Measurements from ENCODE around the gene RAB11A. TPM values are rescaled to one million over a fixed set of nuclear protein-coding genes. Genes with fewer than 3 reads are reported as not detected.
A peak's percentile ranks its signal among the peaks of the same experiment; 100 is the strongest.

RAB11A gene
- total and polyA plus RNA-seq, 9 of the 15 experiments (the other 6 are each of a cell fraction or from before 2014, with no cell fraction given), result 129 to 369 (median 245) TPM

GRCh38 chr15:65926459-65926858, 57.2 kb downstream of the RAB11A start:
- Histone ChIP-seq H3K9ac (ENCODE audit: insufficient read depth in 1 of 2, low read depth in 2 of 2, low read length in 2 of 2) (no peak overlapping the region), H3K27ac (ENCODE audit: extremely low read depth, low read depth, low read length) (no peak overlapping the region), H3K4me2 (ENCODE audit: insufficient read depth, low read length) (no peak overlapping the region), H3K4me1 (replicated peaks in 1 of 2; ENCODE audit: control insufficient read depth in 2 of 2, insufficient read depth in 2 of 2, low read length in 2 of 2) (peaks cover 0 to 11% of the 10 kb centered on the region in 2 experiments; a peak in 3 of 5 replicates), H3K79me2 (ENCODE audit: control insufficient read depth, insufficient read depth, low read length) (no peaks in the 10 kb centered on the region), H2AFZ (ENCODE audit: low read depth, low read length) (no peak overlapping the region), H3K9me3 (replicated peaks; ENCODE audit: control insufficient read depth, insufficient read depth, low read depth, low read length) (no peaks in the 10 kb centered on the region), H3K36me3 (ENCODE audit: control insufficient read depth, insufficient read depth, low read length) (no peaks in the 10 kb centered on the region), H3K4me3 (no peak overlapping the region), H3K27me3 (ENCODE audit: control insufficient read depth in 2 of 2, insufficient read depth in 2 of 2, low read length in 2 of 2) (no peaks in the 10 kb centered on the region), H4K20me1 (replicated peaks; ENCODE audit: control insufficient read depth, insufficient read depth, low read length) (0 out of 2 replicates have a peak, but pooled peaks cover under 1% of the 10 kb centered on the region), H3K9me1 (ENCODE audit: control insufficient read depth, insufficient read depth, low read length) (no peaks in the 10 kb centered on the region)
- no peak for TF ChIP-seq SMAD1 (IDR thresholded peaks at IDR 0.05; ENCODE audit: low read depth, low read length, partially characterized antibody)
- peak; percentile 4 for TF ChIP-seq MEIS2 (IDR thresholded peaks at IDR 0.05; ENCODE audit: partially characterized antibody)
- no TSS peak for BruUV-seq (replicated peaks)
- CTCF ChIA-PET (ENCODE audit: low intra/inter-chr PET ratio), result no interaction called here
- 78% methylated on average over 1 of the region's 1 CpG for WGBS (ENCODE audit: insufficient coverage, low coverage, missing lambda C conversion rate)
- DNase-seq (ENCODE audit: extremely low read depth in 1 of 4, low spot score in 3 of 4) (no peak), FAIRE-seq (no peak), ATAC-seq (no peak)
- in situ Hi-C loops (cut with MboI), result no loop called here
- POLR2A ChIA-PET, result no interaction called here
- intact Hi-C loops (cut with micrococcal nuclease), result no loop called here

DNA sequence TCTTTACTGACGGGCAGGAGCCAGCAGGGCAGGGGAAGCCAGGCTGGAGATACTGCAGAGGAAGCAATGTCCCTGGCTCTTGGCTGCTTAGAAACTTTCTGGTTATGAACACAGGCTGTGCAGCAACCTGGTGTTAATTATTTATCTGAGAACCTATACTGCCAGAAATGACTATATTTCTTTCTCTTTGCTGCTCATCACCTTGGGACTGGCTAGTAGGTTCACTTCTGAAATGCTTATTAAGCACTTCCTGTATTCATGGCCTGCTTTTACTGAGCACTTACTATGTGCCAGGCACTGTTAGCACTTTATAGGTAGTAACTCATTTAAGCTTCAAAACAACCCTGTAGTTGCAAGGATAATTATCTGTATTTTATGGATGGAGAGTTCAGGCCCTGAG, 57.6 kb downstream of the RAB11A start:
- Histone ChIP-seq H3K36me3 (ENCODE audit: control insufficient read depth, insufficient read depth, low read length) (no peaks in the 10 kb centered on the region), H3K4me2 (ENCODE audit: insufficient read depth, low read length) (no peak overlapping the region), H3K27ac (ENCODE audit: extremely low read depth, low read depth, low read length) (no peak overlapping the region), H3K9ac (ENCODE audit: insufficient read depth in 1 of 2, low read depth in 2 of 2, low read length in 2 of 2) (no peak overlapping the region), H4K20me1 (replicated peaks; ENCODE audit: control insufficient read depth, insufficient read depth, low read length) (peaks cover 4% of the 10 kb centered on the region; the same call in 1 of the 2 replicates), H3K27me3 (ENCODE audit: control insufficient read depth in 2 of 2, insufficient read depth in 2 of 2, low read length in 2 of 2) (no peaks in the 10 kb centered on the region; a peak in 1 of 5 replicates), H3K9me1 (ENCODE audit: control insufficient read depth, insufficient read depth, low read length) (no peaks in the 10 kb centered on the region), H3K4me3 (no peak overlapping the region), H3K4me1 (replicated peaks in 1 of 2; ENCODE audit: control insufficient read depth in 2 of 2, insufficient read depth in 2 of 2, low read length in 2 of 2) (peaks cover 0 to 11% of the 10 kb centered on the region in 2 experiments; a peak in 3 of 5 replicates), H3K9me3 (replicated peaks; ENCODE audit: control insufficient read depth, insufficient read depth, low read depth, low read length) (no peaks in the 10 kb centered on the region), H3K79me2 (ENCODE audit: control insufficient read depth, insufficient read depth, low read length) (no peaks in the 10 kb centered on the region), H2AFZ (ENCODE audit: low read depth, low read length) (no peak overlapping the region)
- FAIRE-seq (no peak), DNase-seq (ENCODE audit: extremely low read depth in 1 of 4, low spot score in 3 of 4) (no peak), ATAC-seq (no peak)
- ChIA-PET CTCF (ENCODE audit: low intra/inter-chr PET ratio) (no interaction called here), POLR2A (no interaction called here)
- 82% methylated on average over 1 of the region's 1 CpG for WGBS (ENCODE audit: insufficient coverage, low coverage, missing lambda C conversion rate)
- BruUV-seq (replicated peaks), result no TSS peak
- intact Hi-C loops (cut with micrococcal nuclease), result no loop called here
- in situ Hi-C loops (cut with MboI), result no loop called here
- no peak for TF ChIP-seq NFIC (IDR thresholded peaks at IDR 0.05)
- TF ChIP-seq NFXL1 (CRISPR knock-in tag; IDR thresholded peaks at IDR 0.05), result no peak
- peak; percentile 35; the same call in 1 of the 2 replicates for TF ChIP-seq ZNF316 (IDR thresholded peaks at IDR 0.05)
- peak; percentile 19; the same call in 1 of the 2 replicates for TF ChIP-seq C11orf30 (IDR thresholded peaks at IDR 0.05; ENCODE audit: low read depth)
- TF ChIP-seq ELF1 (tag; IDR thresholded peaks at IDR 0.05), result no peak
- no peak for TF ChIP-seq NR3C1 (CRISPR knock-in tag; IDR thresholded peaks at IDR 0.05)
- TF ChIP-seq HDGF (IDR thresholded peaks at IDR 0.05), result no peak

Measured in K562 (cell line).